NT2/D1 (cell line): Measurements from ENCODE around the gene DNAJB8.

Experiments
- SUZ12 ChIP-seq: IDR thresholded peaks from 2 replicates; pipeline ENCODE4 v1.6.1; 2011; ENCODE audit not compliant: insufficient read length, insufficient read depth; ENCODE audit errors: extremely low read depth
- YY1 ChIP-seq: IDR thresholded peaks from 2 replicates; pipeline ENCODE4 v1.6.1; 2011; ENCODE audit not compliant: insufficient read length, insufficient read depth

GRCh38 chr3:128430731-128431130 lies 36.0 kb downstream of the DNAJB8 start:
- TF ChIP-seq YY1, result no peak
- no peak for TF ChIP-seq SUZ12
